ENCODE measurements around the gene HIGD1A.

- TF ChIP-seq TAF1 (IDR thresholded peaks at IDR 0.05; ENCODE audit: low read depth, low read length) (no peak), POLR2AphosphoS5 (IDR thresholded peaks at IDR 0.05; ENCODE audit: low read depth, low read length) (no peak)
Observed at GRCh38 chr3:42739401-42740158, 64.7 kb downstream of the HIGD1A start.
